HG03097 (cell line): Measurements from ENCODE around the gene ATP4B.
"Not testable (repeated sequence)": the region's sequence is repeated elsewhere in the genome, so short reads cannot be mapped to it uniquely, and the experiment has no call there.

Experiments used
- ATAC-seq: cut with Tn5 transposase; IDR thresholded peaks from one replicate; pipeline ENCODE4 v1.9.1; 2021; ENCODE audit not compliant: unreplicated experiment, low FRiP score

ATP4B gene

GRCh38 chr13:113627136-113627535 is 30.9 kb downstream of the ATP4B start:
- ATAC-seq = no peak

- no peak for ATAC-seq
These were observed 31.9 kb downstream of the ATP4B start for GRCh38 chr13:113625965-113626721.

GRCh38 chr13:113624640-113625304 is 33.2 kb downstream of the ATP4B start:
- not testable (repeated sequence) for ATAC-seq

- ATAC-seq = no peak
These were observed 33.8 kb downstream of the ATP4B start for GRCh38 chr13:113624235-113624587.

GRCh38 chr13:113623491-113624234 is 34.3 kb downstream of the ATP4B start:
- no peak for ATAC-seq

- ATAC-seq = no peak
These were observed 35.1 kb downstream of the ATP4B start for GRCh38 chr13:113622791-113623490.

GRCh38 chr13:113621986-113622550 is 35.9 kb downstream of the ATP4B start:
- ATAC-seq = not testable (repeated sequence)

- not testable (repeated sequence) for ATAC-seq
These were observed 36.5 kb downstream of the ATP4B start for GRCh38 chr13:113621498-113621897.

GRCh38 chr13:113621046-113621445 is 37.0 kb downstream of the ATP4B start:
- no peak for ATAC-seq

- ATAC-seq = no peak
These were observed 37.8 kb downstream of the ATP4B start for GRCh38 chr13:113620036-113620796.

- ATAC-seq = no peak
These were observed 39.5 kb downstream of the ATP4B start for GRCh38 chr13:113618455-113618854.

- ATAC-seq = no peak
These were observed 40.0 kb downstream of the ATP4B start for GRCh38 chr13:113617961-113618360.

GRCh38 chr13:113616991-113617749 is 40.8 kb downstream of the ATP4B start:
- no peak for ATAC-seq

GRCh38 chr13:113616281-113616906 is 41.6 kb downstream of the ATP4B start:
- no peak for ATAC-seq

- ATAC-seq = no peak
These were observed 44.1 kb downstream of the ATP4B start for GRCh38 chr13:113613789-113614379.

- ATAC-seq = no peak
These were observed 45.4 kb downstream of the ATP4B start for GRCh38 chr13:113612607-113613006.

GRCh38 chr13:113611996-113612395 is 46.0 kb downstream of the ATP4B start:
- ATAC-seq = no peak

- ATAC-seq = no peak
These were observed 47.7 kb downstream of the ATP4B start for GRCh38 chr13:113610266-113610665.
